Astrocyte of the spinal cord (primary cell): ENCODE results near the gene HMGCLL1.
A peak's percentile ranks its signal among the peaks of the same experiment; 100 is the strongest.

Experiments used
- DNase-seq: peaks from one replicate; pipeline ENCODE4 v3.0.0; 2011; ENCODE audit warnings: low read depth, low spot score
- H3K4me3 ChIP-seq: 2 replicates; pipeline ENCODE4 v1.5.1; 2011; ENCODE audit warnings: low read depth, mild to moderate bottlenecking, low read length, moderate library complexity
- in situ Hi-C: cut with HindIII; loops from 2 replicates; pipeline ENCODE4 v1.10.0; 2017; ENCODE audit warnings: low sequenced_read_pairs
- TF ChIP-seq, protein P1 (sequence below): IDR thresholded peaks from 2 replicates; pipeline ENCODE4 v1.5.1; 2012; ENCODE audit warnings: low read depth, mild to moderate bottlenecking, low read length, inconsistent platforms

The HMGCLL1 gene

DNA sequence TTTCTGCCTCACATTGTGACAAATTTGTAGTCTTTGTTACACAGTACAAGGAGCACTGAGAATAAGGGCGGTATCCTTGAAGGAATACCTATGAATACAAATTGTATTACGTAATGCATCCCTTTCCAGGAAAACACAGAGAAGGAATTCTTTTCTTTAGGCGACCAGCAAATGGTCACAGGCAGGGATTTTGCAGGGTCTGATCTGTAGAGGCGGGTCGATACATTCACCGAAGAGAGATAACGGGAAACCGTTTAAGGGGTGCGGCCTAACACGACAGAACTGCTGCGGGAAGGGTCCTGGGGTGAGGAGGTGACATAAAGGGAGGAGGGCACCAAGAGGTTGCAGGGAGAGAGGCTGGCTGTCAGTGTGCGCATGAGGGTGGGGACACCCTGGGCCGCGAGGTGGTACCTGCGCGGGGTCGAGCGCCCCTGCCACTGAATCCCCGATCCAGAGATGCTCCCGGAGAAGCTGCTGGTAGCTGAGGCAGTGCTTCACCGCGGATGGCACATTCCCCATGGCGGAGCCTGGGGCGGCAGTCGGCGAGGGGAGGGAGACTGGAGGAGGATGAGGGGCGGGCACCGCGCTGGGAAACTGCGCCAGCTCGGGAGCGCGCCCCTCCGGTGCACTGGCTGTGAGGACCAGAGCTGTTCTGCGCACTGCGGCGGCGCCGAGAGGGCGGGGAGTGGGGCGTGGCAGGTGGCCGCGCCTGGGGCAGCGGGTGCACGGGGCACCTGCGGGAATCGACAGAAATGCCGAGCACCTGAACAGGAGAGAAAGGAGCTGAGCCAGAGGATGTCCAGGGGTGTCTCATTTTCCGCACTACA, at the start of gene HMGCLL1:
Gene HMGCLL1 (minus strand): TSS at position 656 of the 827 bp plus-strand sequence. CDS start 137 bp downstream, at position 519.
- in situ Hi-C loops = no loop called here
- no peak for DNase-seq
- TF ChIP-seq, protein P1, sequence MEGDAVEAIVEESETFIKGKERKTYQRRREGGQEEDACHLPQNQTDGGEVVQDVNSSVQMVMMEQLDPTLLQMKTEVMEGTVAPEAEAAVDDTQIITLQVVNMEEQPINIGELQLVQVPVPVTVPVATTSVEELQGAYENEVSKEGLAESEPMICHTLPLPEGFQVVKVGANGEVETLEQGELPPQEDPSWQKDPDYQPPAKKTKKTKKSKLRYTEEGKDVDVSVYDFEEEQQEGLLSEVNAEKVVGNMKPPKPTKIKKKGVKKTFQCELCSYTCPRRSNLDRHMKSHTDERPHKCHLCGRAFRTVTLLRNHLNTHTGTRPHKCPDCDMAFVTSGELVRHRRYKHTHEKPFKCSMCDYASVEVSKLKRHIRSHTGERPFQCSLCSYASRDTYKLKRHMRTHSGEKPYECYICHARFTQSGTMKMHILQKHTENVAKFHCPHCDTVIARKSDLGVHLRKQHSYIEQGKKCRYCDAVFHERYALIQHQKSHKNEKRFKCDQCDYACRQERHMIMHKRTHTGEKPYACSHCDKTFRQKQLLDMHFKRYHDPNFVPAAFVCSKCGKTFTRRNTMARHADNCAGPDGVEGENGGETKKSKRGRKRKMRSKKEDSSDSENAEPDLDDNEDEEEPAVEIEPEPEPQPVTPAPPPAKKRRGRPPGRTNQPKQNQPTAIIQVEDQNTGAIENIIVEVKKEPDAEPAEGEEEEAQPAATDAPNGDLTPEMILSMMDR = no peak
- H3K4me3 ChIP-seq = peak within 1 kb of the TSS; percentile 42

DNA sequence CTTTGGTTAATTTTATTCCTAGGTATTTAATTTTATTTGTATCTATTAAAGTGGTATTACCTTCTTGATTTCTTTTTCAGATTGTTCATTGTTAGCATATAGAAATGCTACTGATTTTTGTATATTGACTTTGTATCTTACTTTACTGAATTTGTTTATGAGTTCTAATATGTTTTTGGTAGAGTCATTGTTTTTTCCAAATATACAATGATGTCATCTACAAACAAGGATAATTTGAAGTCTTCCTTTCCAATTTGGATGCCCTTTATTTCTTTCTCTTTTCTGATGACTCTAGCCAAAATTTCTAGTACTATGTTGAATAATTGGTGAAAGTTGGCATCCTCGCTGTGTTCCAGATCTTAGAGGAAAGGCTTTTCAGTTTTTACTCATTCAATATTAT, 43.0 kb upstream of the HMGCLL1 start:
- DNase-seq = no peak
- in situ Hi-C loops = no loop called here
- TF ChIP-seq, protein P1 = no peak
- no peak overlapping the region for H3K4me3 ChIP-seq

DNA sequence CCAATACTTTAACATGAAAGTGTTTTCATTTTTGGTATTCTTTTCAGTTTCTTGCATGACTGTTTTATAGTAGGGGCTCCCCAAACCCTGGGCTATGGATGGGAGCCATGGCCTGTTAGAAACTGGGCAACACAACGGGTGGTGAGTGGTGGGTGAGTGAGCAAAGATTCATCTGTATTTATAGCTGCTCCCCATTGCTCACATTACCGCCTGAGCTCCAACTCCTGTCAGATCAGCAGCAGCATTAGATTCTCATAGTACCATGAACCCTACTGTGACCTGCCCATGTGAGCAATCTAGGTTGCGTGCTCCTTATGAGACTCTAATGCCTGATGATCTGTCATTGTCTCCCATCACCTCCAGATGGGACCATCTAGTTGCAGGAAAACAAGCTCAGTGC, 42.3 kb upstream of the HMGCLL1 start:
- TF ChIP-seq, protein P1 = no peak
- H3K4me3 ChIP-seq = no peak overlapping the region
- no peak for DNase-seq
- in situ Hi-C loops = no loop called here

DNA sequence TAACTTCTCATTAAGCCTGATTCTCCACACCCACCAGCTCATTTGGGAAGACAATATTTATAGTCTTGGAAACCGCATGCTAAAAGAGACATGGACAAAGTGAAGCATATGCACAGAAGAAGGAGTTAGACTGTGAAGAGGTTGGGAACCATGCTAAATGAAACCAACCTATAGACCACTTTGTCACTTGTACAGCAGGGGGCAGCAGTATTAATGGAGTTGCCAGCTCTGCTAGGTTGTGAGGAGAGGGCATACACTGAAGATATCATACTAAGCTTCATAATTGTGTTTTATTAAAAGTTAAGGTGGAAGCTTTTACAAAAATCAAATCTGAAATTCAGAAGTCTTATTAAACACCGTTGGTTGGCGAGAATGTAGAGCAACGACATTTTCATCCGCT, 38.3 kb upstream of the HMGCLL1 start:
- no peak overlapping the region for H3K4me3 ChIP-seq
- peak; percentile 43 for DNase-seq
- TF ChIP-seq, protein P1 = peak; percentile 66
- in situ Hi-C loops = no loop called here

DNA sequence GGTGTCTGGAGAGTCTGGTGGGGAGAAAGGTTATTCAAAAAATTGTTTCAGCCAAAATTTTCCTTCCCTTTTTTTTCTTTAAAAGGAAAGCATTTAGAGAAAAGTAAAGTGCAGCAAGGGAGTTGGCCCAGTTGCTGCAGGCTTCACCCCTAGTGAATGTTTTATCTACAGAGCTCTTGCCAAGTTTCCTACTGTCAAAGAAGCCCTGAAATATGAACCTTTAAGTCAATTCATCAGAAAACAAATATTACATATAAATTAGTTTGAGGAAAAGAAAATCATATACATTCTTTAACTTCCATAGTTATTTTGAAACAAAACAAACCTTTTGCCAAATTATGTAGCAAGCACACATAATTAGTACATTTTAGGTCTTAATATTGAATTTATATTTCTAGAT, 25.0 kb upstream of the HMGCLL1 start:
- DNase-seq = no peak
- H3K4me3 ChIP-seq = no peak overlapping the region
- TF ChIP-seq, protein P1 = no peak
- in situ Hi-C loops = no loop called here

DNA sequence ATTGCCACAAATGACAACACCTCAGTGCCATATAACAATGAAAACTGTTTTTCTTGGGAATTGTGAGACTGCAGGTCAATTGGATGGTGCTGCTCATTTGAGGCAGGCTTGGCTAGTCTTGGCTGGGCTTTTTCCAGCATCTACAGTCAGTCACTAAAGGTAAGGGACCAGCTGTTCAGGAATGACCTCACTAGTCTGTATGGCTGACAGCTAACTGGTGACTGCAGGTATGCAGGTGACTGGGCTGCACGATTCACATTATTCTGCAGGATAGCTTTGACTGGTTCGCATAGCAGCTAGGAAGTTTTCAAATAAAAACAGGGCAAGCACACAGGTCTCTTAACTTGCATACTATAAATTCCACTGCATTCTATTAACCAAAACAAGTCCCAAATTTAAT, 22.1 kb upstream of the HMGCLL1 start:
- no peak for DNase-seq
- TF ChIP-seq, protein P1 = no peak
- no peak overlapping the region for H3K4me3 ChIP-seq
- in situ Hi-C loops = no loop called here
